B cell (primary cell): ENCODE measurements around the gene AGR3. TPM values are rescaled to one million over a fixed set of nuclear protein-coding genes. Genes with fewer than 3 reads are reported as not detected.

Source experiments
- ATAC-seq: fragments of 200-7000 bp; cut with Tn5 transposase; one replicate; pipeline ENCODE4 v1.10.0; 2021; ENCODE audit warnings: low read depth, mild to moderate bottlenecking, moderate number of reproducible peaks, moderate library complexity
- CTCF ChIA-PET: fragments of 350-600 bp; sonication (Branson Sonifier 250); formaldehyde crosslinking; loops from one replicate; lab custom pipeline; 2021; ENCODE audit warnings: antibody characterized with exemption, inconsistent platforms; lab: Charles Lee
- POLR2A ChIA-PET: fragments of 350-600 bp; sonication (Branson Sonifier 250); formaldehyde crosslinking; loops from one replicate; lab custom pipeline; 2021; ENCODE audit warnings: antibody characterized with exemption; lab: Charles Lee
- DNase-seq: peaks from one replicate; pipeline ENCODE4 v3.0.0; 2013
- H2AFZ ChIP-seq: 2 replicates; pipeline ENCODE4 v1.6.1; 2012; ENCODE audit warnings: mild to moderate bottlenecking, low read depth, low read length; ENCODE audit not compliant: insufficient read depth, poor library complexity, severe bottlenecking
- H3K27ac ChIP-seq, 2 donors: 1 replicate in 1 of 2; 2 replicates in 1 of 2; pipeline ENCODE4 v1.5.1; 2012 to 2013; ENCODE audit warnings: low read length in 2 of 2, mild to moderate bottlenecking in 2 of 2, moderate library complexity in 1 of 2
- H3K27me3 ChIP-seq, 4 experiments: fragments of 200-600 bp in 1 of 4; sonication (generic) in 1 of 4; replicated peaks in 1 of 4; 1 replicate in 2 of 4; 2 replicates in 2 of 4; pipeline versions ENCODE4 v1.6.1 to v1.7.0; 2013 to 2016; ENCODE audit warnings: low read length in 3 of 4, mild to moderate bottlenecking in 2 of 4, mixed read lengths in 1 of 4, moderate library complexity in 1 of 4; ENCODE audit not compliant: insufficient read depth in 4 of 4, control insufficient read depth in 3 of 4; ENCODE audit errors: control extremely low read depth in 1 of 4
- H3K36me3 ChIP-seq, 2 experiments: replicated peaks in 1 of 2; 1 replicate in 1 of 2; 2 replicates in 1 of 2; pipeline versions ENCODE4 v1.6.1 to v1.7.1; 2013; ENCODE audit warnings: low read length in 1 of 2; ENCODE audit not compliant: insufficient read depth in 2 of 2, control insufficient read depth in 1 of 2; ENCODE audit errors: control extremely low read depth in 1 of 2, extremely low read depth in 1 of 2
- H3K4me1 ChIP-seq, 2 donors: fragments of 200-600 bp in 1 of 2; sonication (generic) in 1 of 2; 1 replicate in 1 of 2; 2 replicates in 1 of 2; pipeline versions ENCODE4 v1.5.1 to v1.6.1; 2013 to 2017; ENCODE audit warnings: low read length in 2 of 2; ENCODE audit not compliant: control insufficient read depth in 2 of 2, insufficient read depth in 2 of 2
- H3K4me2 ChIP-seq: replicated peaks from 2 replicates; pipeline ENCODE3; 2012; ENCODE audit warnings: mild to moderate bottlenecking, low read depth, low read length; ENCODE audit not compliant: poor library complexity, severe bottlenecking
- H3K4me3 ChIP-seq, 5 experiments: fragments of 200-600 bp in 1 of 5; sonication (generic) in 1 of 5; 1 replicate in 3 of 5; 2 replicates in 2 of 5; pipeline versions ENCODE4 v1.5.1 to v1.7.0; 2011 to 2016; ENCODE audit warnings: low read length in 4 of 5, mild to moderate bottlenecking in 4 of 5, low read depth in 2 of 5, control low read depth in 1 of 5, moderate library complexity in 1 of 5; ENCODE audit not compliant: insufficient read depth in 1 of 5; ENCODE audit errors: control extremely low read depth in 1 of 5, extremely low read depth in 1 of 5
- H3K79me2 ChIP-seq: fragments of 200-600 bp; sonication (generic); one replicate; pipeline ENCODE4 v1.6.0; 2016; ENCODE audit warnings: low read length; ENCODE audit not compliant: control insufficient read depth, insufficient read depth
- H3K9ac ChIP-seq: fragments of 200-600 bp; sonication (generic); 2 replicates; pipeline ENCODE4 v1.6.1; 2017; ENCODE audit warnings: mild to moderate bottlenecking, low read length, moderate library complexity
- H3K9me3 ChIP-seq, 3 donors: one replicate each; pipeline versions ENCODE4 v1.6.1 to v1.7.1; 2013; ENCODE audit warnings: low read length in 2 of 3; ENCODE audit not compliant: control insufficient read depth in 2 of 3, insufficient read depth in 1 of 3; ENCODE audit errors: control extremely low read depth in 1 of 3
- H4K20me1 ChIP-seq: 2 replicates; pipeline ENCODE4 v1.6.0; 2012; ENCODE audit warnings: mild to moderate bottlenecking, low read length; ENCODE audit not compliant: insufficient read depth, control insufficient read depth, poor library complexity, severe bottlenecking
- H3K27ac Mint-ChIP-seq: one replicate; pipeline ENCODE4 v1.8.0; 2021; ENCODE audit warnings: mixed read lengths
- H3K27me3 Mint-ChIP-seq: one replicate; pipeline ENCODE4 v1.8.0; 2021; ENCODE audit warnings: mixed read lengths
- H3K4me1 Mint-ChIP-seq: one replicate; pipeline ENCODE4 v1.8.0; 2021; ENCODE audit warnings: mixed read lengths
- H3K4me3 Mint-ChIP-seq: one replicate; pipeline ENCODE4 v1.8.0; 2021; ENCODE audit warnings: mixed read lengths
- H3K9me3 Mint-ChIP-seq: one replicate; pipeline ENCODE4 v1.8.0; 2022; ENCODE audit warnings: mixed read lengths; ENCODE audit not compliant: insufficient read depth
- CTCF ChIP-seq: fragments of 200-600 bp; IDR thresholded peaks from one replicate; pipeline ENCODE4 v1.8.0; 2022; ENCODE audit warnings: antibody characterized with exemption, mild to moderate bottlenecking
- EZH2 ChIP-seq: IDR thresholded peaks from 2 replicates; pipeline ENCODE4 v1.6.1; 2012; ENCODE audit warnings: borderline replicate concordance, low read depth, mild to moderate bottlenecking, moderate library complexity, low read length; ENCODE audit not compliant: insufficient read depth, poor library complexity, severe bottlenecking
- WGBS: methylation state at CpG from one replicate; pipeline ENCODE4 v1.1.5; 2013; ENCODE audit warnings: missing lambda C conversion rate; ENCODE audit not compliant: insufficient coverage; 5-methylcytosine and 5-hydroxymethylcytosine counted together
- intact Hi-C: fragments of 100-400 bp; cut with micrococcal nuclease; formaldehyde crosslinking; loops from one replicate; pipeline ENCODE4 v1.10.0; 2022
- polyA plus RNA-seq: library from polyadenylated mRNA; depleted of rRNA; stranded (reverse); fragments of >200 nt; gene quantifications from 2 replicates; pipeline ENCODE4 v1.2.3, GENCODE V29; 2012
- total RNA-seq, 2 donors: library from RNA; stranded (reverse); fragments of 120-200 nt in 1 of 2; gene quantifications; 1 replicate in 1 of 2; 2 replicates in 1 of 2; pipeline versions ENCODE4 v1.2.3 to v1.2.4, GENCODE V29; 2013 to 2022

Gene AGR3
- total and polyA plus RNA-seq, 2 donors (not counting 1 experiment from before 2014, with no cell fraction given) = not detected

GRCh38 chr7:16815001-16815400, 66.8 kb downstream of the AGR3 start:
- H3K9me3 Mint-ChIP-seq = no peaks in the 10 kb centered on the region
- WGBS = 100% methylated on average over 2 of the region's 2 CpGs
- Histone ChIP-seq H4K20me1 (no peaks in the 10 kb centered on the region), H3K4me2 (no peak overlapping the region), H3K4me1 (peaks cover 6 to 7% of the 10 kb centered on the region in 2 donors), H3K27me3 (no peaks in the 10 kb centered on the region), H3K9me3 (no peaks in the 10 kb centered on the region), H3K36me3 (no peaks in the 10 kb centered on the region), H3K9ac (no peak overlapping the region), H3K79me2 (no peaks in the 10 kb centered on the region), H3K4me3 (no peak overlapping the region), H3K27ac (no peak overlapping the region), H2AFZ (no peak overlapping the region)
- ChIA-PET POLR2A (no interaction called here), CTCF (no interaction called here)
- intact Hi-C loops = no loop called here
- no peak overlapping the region for H3K27ac Mint-ChIP-seq
- no peak for ATAC-seq
- DNase-seq = no peak
- H3K4me1 Mint-ChIP-seq = peaks cover 20% of the 10 kb centered on the region
- no peaks in the 10 kb centered on the region for H3K27me3 Mint-ChIP-seq
- TF ChIP-seq CTCF = no peak
- no peak for TF ChIP-seq EZH2
- H3K4me3 Mint-ChIP-seq = no peak overlapping the region

- CTCF ChIA-PET = interaction anchor here (0.7 kb wide), 1 partner anchor 118 kb away, joined by 3 read pairs; no protein-coding TSS in a partner anchor
- 100% methylated on average over 1 of the region's 3 CpGs for WGBS
- peaks cover 20% of the 10 kb centered on the region for H3K4me1 Mint-ChIP-seq
Measured at GRCh38 chr7:16813232-16813616, 68.6 kb downstream of the AGR3 start.

More at GRCh38 chr7:16813232-16813616, 68.6 kb downstream of the AGR3 start:
- ATAC-seq (no peak), DNase-seq (no peak)
- Histone ChIP-seq H2AFZ (no peak overlapping the region), H3K9ac (no peak overlapping the region), H3K36me3 (no peaks in the 10 kb centered on the region), H3K9me3 (no peaks in the 10 kb centered on the region), H3K4me1 (peaks cover 6 to 7% of the 10 kb centered on the region in 2 donors), H3K4me2 (no peak overlapping the region), H3K79me2 (no peaks in the 10 kb centered on the region), H4K20me1 (no peaks in the 10 kb centered on the region), H3K27ac (no peak overlapping the region), H3K4me3 (no peak overlapping the region), H3K27me3 (no peaks in the 10 kb centered on the region)
- intact Hi-C loops = no loop called here
- no peaks in the 10 kb centered on the region for H3K27me3 Mint-ChIP-seq
- H3K9me3 Mint-ChIP-seq = no peaks in the 10 kb centered on the region
- H3K27ac Mint-ChIP-seq = no peak overlapping the region
- POLR2A ChIA-PET = no interaction called here
- H3K4me3 Mint-ChIP-seq = no peak overlapping the region
- TF ChIP-seq CTCF = no peak
- no peak for TF ChIP-seq EZH2
